CD4-positive, alpha-beta T cell treated with Interleukin-4 for 1 hour (primary cell): Measurements from ENCODE around the gene DENND2A.
"Not testable (repeated sequence)": the region's sequence is repeated elsewhere in the genome, so short reads cannot be mapped to it uniquely, and the experiment has no call there.

Source experiments
- DNase-seq, 2 donors: peaks; one replicate each; pipeline ENCODE4 v3.0.0-alpha.2; 2020 to 2022

DENND2A gene

DNA sequence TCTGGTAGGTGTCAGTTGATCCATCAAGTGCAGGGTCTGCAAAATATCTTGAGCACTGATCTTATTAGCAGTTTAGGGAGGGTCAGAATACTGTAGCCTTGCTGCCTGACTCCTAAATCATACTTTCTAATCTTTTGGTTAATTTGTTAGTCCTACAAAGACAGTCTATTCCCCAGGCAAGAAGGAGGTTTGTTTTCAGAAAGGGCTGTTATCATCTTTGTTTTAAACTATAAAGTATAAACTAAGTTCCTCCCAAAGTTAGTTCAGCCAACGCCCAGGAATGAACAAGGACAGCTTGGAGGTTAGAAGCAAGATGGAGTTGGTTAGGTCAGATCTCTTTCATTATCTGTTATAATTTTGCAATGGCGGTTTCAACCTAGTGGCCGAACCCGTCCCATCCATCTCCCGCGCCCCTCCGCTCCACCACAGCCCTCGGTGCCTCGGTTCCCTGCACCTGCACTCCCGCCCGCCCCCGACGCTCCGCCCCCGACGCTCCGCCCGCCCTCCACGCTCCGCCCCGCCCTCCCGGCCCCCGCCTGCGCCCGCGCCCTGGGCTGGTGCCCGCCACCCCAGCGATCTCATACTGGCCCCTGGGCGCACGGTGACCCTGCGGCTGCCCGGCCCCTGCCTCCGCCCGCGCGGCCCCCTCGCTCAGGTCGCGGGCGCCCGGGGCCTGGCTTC, 31.9 kb upstream of the DENND2A start, which contains the start of gene ADCK2:
Gene ADCK2 (plus strand): TSS at position 564 of the 681 bp plus-strand sequence. CDS start 386 bp downstream, outside the sequence.
- peak; percentile 49 to 68 for DNase-seq

- DNase-seq: no peak
These were observed 31.4 kb upstream of the DENND2A start for GRCh38 chr7:140671966-140672365.

GRCh38 chr7:140670343-140670935, 29.8 kb upstream of the DENND2A start:
- no peak for DNase-seq

DNA sequence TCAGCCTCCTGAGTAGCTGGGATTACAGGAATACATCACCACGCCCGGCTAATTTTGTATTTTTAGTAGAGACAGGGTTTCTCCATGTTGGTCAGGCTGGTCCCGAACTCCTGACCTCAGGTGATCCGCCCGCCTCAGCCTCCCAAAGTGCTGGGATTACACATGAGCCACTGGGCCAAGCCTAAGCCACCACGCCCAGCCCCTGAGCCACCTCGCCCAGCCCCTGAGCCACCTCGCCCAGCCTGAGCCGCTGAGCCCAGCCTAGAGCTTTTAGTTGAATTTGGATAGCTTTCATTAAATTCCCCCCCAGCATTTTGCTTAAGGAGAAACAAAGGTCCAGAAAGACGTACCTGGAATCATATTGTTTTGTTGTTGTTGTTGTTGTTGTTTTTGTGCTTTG, 29.2 kb upstream of the DENND2A start:
- DNase-seq: not testable (repeated sequence)

- no peak for DNase-seq
These were observed 28.7 kb upstream of the DENND2A start for GRCh38 chr7:140669352-140669751.

DNA sequence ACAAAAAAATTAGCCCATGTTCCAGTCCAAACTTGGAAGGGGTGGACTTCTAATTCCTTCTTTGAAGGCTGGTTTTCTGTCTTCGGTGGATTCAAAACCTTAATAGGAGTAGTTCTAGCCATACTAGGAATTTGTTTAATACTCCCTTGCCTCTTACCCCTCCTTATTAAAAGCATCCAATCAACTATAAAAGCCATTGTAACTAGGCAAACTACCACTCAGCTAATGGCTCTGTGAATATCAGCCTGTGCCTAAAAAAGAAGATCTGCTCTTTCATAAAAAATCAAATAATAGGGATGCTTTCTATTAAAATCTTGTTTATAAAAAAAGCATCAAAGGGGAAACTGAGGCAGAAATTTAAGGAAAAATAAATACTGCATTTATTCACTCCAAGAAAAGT, 28.0 kb upstream of the DENND2A start:
- DNase-seq: no peak

DNA sequence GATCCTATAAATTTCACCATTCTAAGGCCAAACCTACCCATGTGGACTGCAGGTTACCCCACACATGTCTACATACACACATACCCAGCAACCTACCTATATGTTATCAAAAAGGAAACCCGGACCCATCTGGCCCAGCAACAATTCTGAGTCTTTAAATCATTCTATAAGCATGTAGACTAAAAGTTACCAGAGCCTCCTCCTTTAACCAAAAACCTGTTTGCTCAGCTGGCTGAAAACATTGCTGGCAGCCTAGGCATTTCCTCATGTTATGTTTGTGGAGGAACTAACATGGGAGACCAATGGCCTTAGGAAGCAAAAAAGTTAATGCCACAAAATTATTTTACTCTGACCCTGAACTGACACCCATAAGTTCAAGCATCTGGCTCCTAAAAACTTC, 26.9 kb upstream of the DENND2A start:
- DNase-seq: no peak

GRCh38 chr7:140662938-140663337, 22.3 kb upstream of the DENND2A start:
- not testable (repeated sequence) for DNase-seq

- no peak for DNase-seq
These were observed 20.5 kb upstream of the DENND2A start for GRCh38 chr7:140661124-140661523.

GRCh38 chr7:140659856-140660255, 19.2 kb upstream of the DENND2A start:
- DNase-seq: no peak

DNA sequence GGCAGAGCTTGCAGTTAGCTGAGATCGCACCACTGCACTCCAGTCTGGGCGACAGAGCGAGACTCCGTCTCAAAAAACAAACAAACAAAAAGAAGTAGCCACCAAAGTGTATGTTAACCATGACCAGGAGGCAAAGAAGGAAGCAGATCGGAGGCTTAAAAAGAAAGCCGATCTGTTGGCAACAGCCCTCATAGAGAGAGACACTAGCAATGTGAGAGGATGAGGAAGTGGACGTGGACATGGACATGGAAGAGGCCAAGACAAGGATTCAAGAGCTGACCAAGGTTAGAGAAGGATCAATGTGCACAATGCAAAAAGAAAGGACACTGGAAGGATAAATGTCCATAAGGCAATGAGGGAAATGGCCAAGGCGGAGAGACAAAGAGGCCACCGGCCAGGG, 17.3 kb upstream of the DENND2A start:
- no peak for DNase-seq

- peak in 1 of 2 donors; percentile 65 for DNase-seq
These were observed 16.2 kb upstream of the DENND2A start for GRCh38 chr7:140656548-140657515.

- no peak for DNase-seq
These were observed 15.1 kb upstream of the DENND2A start for GRCh38 chr7:140655511-140656408.

GRCh38 chr7:140654661-140655060, 14.0 kb upstream of the DENND2A start:
- no peak for DNase-seq

GRCh38 chr7:140654109-140654387, 13.4 kb upstream of the DENND2A start:
- DNase-seq: no peak

DNA sequence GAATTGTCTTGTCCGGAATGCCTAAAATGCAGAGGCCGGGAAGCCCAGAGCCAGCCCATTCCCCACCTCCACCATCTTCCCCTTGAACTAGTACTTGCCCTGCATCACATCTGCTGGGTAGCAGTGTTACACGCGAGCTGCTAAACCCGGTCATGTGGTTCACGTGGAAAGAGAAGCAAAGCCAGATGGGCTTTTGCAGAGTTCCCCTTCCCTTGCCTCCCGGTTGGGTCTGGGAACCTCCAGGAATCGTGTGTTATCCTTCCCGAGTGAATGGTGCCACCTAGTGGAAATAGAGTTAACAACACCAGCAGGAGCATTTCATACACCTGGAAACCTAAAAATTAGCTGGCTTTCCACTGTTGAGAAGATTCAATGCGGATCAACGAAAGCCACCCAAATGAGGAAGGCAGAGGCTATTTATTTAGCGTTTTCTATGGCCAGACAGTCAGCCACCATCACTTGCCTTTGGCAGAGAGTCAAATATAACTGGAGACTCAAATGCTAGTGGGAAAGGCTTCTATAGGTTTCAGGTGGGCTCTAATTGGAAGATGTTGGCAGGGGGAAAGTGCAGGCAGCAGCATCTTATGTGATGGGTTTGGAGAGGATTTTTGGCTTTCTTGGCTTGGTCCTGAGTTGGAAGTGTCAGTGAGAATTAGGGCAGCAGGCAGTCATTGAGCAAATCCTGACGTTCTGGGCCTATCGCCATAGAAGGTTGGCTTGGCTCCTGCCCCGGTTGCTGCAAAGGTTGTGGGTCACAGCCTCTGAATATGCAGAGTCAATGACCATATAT, 12.9 kb upstream of the DENND2A start:
- DNase-seq: peak; percentile 37 to 59

GRCh38 chr7:140650367-140650766, 9.8 kb upstream of the DENND2A start:
- DNase-seq: no peak

- DNase-seq: no peak
These were observed 9.1 kb upstream of the DENND2A start for GRCh38 chr7:140649556-140650205.

- peak; percentile 40 to 56 for DNase-seq
These were observed 6.5 kb upstream of the DENND2A start for GRCh38 chr7:140646931-140647647.

GRCh38 chr7:140645166-140645900, 4.7 kb upstream of the DENND2A start:
- no peak for DNase-seq
